LNCaP clone FGC (cell line): ENCODE data around the gene ARHGDIB.

Experiments used
- DNase-seq: peaks from one replicate; pipeline ENCODE4 v3.0.0-alpha.2; 2011; ENCODE audit warnings: low read depth
- H3K4me3 ChIP-seq: 2 replicates; pipeline ENCODE4 v1.5.1; 2011; ENCODE audit warnings: mild to moderate bottlenecking, low read depth, low read length, control low read depth
- TF ChIP-seq, protein P1 (sequence below): IDR thresholded peaks from 2 replicates; pipeline ENCODE4 v1.5.1; 2012; ENCODE audit warnings: mild to moderate bottlenecking; ENCODE audit not compliant: control insufficient read depth, insufficient read depth; ENCODE audit errors: extremely low read depth

ARHGDIB gene

DNA sequence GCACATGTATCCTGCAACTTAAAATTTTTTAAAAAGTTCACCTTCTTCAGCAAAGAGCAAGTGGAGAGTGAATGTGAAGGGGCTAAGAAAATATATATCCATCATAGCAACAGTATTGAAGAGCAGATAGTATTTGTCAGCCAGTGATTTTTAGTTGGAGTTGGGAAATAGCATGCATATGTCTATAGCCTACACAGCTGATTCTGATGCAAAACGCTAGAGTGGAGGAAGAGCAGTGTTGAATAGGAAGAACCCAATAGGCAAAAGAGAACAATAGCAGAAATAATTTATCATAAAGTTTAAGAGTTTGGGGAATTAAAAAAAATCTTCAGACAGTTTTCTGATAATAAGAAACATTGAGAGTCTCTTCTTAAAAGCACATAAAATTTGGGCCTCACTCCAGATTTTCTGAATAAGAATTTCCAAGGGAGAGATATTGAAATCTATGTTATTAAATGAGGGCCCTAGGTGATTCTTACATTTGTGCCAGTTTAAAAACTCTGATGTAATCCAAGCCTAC, 23.4 kb upstream of the ARHGDIB start:
- no peak for DNase-seq
- no peak overlapping the region for H3K4me3 ChIP-seq
- TF ChIP-seq, protein P1, sequence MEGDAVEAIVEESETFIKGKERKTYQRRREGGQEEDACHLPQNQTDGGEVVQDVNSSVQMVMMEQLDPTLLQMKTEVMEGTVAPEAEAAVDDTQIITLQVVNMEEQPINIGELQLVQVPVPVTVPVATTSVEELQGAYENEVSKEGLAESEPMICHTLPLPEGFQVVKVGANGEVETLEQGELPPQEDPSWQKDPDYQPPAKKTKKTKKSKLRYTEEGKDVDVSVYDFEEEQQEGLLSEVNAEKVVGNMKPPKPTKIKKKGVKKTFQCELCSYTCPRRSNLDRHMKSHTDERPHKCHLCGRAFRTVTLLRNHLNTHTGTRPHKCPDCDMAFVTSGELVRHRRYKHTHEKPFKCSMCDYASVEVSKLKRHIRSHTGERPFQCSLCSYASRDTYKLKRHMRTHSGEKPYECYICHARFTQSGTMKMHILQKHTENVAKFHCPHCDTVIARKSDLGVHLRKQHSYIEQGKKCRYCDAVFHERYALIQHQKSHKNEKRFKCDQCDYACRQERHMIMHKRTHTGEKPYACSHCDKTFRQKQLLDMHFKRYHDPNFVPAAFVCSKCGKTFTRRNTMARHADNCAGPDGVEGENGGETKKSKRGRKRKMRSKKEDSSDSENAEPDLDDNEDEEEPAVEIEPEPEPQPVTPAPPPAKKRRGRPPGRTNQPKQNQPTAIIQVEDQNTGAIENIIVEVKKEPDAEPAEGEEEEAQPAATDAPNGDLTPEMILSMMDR, result no peak

GRCh38 chr12:14984036-14984435, 22.6 kb upstream of the ARHGDIB start:
- TF ChIP-seq, protein P1, result no peak
- H3K4me3 ChIP-seq, result no peak overlapping the region
- DNase-seq, result no peak

GRCh38 chr12:14982991-14983390, 21.6 kb upstream of the ARHGDIB start:
- no peak overlapping the region for H3K4me3 ChIP-seq
- DNase-seq, result no peak
- TF ChIP-seq, protein P1, result no peak

DNA sequence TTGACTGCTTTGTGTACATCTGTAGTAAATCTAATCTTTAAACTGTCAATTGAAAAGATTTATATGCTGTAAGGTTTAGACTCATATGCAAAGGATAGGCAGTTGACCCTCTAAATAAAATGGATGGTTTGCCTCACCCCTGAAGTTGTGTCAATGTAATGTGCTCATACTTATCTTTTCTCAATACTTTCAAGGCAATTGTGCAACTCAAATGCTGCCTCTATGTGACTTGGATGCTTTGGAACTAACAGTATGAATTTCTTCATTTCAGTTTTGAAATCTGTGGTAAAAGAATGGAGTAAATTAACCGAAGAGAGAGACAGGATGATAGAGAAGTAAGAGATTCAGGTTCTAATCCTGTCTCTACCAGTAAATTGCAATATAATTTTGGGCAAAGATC, 21.2 kb upstream of the ARHGDIB start:
- TF ChIP-seq, protein P1, result no peak

GRCh38 chr12:14981049-14981448, 19.6 kb upstream of the ARHGDIB start:
- no peak for DNase-seq
- no peak overlapping the region for H3K4me3 ChIP-seq
- TF ChIP-seq, protein P1, result no peak

More for the DNA sequence above, 21.2 kb upstream of the ARHGDIB start:
- no peak for DNase-seq
- no peak overlapping the region for H3K4me3 ChIP-seq

GRCh38 chr12:14979468-14979867, 18.1 kb upstream of the ARHGDIB start:
- DNase-seq, result no peak
- no peak overlapping the region for H3K4me3 ChIP-seq
- TF ChIP-seq, protein P1, result no peak

- TF ChIP-seq, protein P1, result no peak
- no peak for DNase-seq
- H3K4me3 ChIP-seq, result no peak overlapping the region
Observed at GRCh38 chr12:14976658-14977057, 15.3 kb upstream of the ARHGDIB start.
